Measurements from ENCODE around the gene BCAP29. TPM values are rescaled to one million over a fixed set of nuclear protein-coding genes. Genes with fewer than 3 reads are reported as not detected.
A peak's percentile ranks its signal among the peaks of the same experiment; 100 is the strongest.
"Not testable (repeated sequence)": the region's sequence is repeated elsewhere in the genome, so short reads cannot be mapped to it uniquely, and the experiment has no call there.

Gene BCAP29
- 176 and 207 TPM in 2 replicates for total RNA-seq (2014; rRNA removed; shearing (Covaris generic))

- peaks cover 33% of the 10 kb centered on the region for H3K36me3 ChIP-seq
- DNase-seq (ENCODE audit: low read depth in 1 of 2, low spot score in 2 of 2) = peak; percentile 81 to 92
- no peaks in the 10 kb centered on the region for H3K9me3 ChIP-seq (replicated peaks)
- peaks cover 9% of the 10 kb centered on the region; the same call in 1 of the 2 replicates for H3K4me1 ChIP-seq (replicated peaks)
- H3K27ac ChIP-seq = peak within 1 kb of the TSS; percentile 98
- H3K27me3 ChIP-seq (replicated peaks) = no peaks in the 10 kb centered on the region
- H3K4me3 ChIP-seq = peak within 1 kb of the TSS; percentile 97
Observed at GRCh38 chr7:107579885-107580715, at the start of gene BCAP29. BCAP29 (plus strand) TSS chr7:107580246; CDS start chr7:107580773, 527 bp downstream.

- Histone ChIP-seq H3K27me3 (replicated peaks) (no peaks in the 10 kb centered on the region), H3K4me3 (no peak overlapping the region), H3K27ac (no peak overlapping the region), H3K4me1 (replicated peaks) (peaks cover 12% of the 10 kb centered on the region), H3K9me3 (replicated peaks) (no peaks in the 10 kb centered on the region), H3K36me3 (no peaks in the 10 kb centered on the region)
- no peak for DNase-seq (ENCODE audit: low read depth in 1 of 2, low spot score in 2 of 2)
Observed at GRCh38 chr7:107530751-107531150, 49.3 kb upstream of the BCAP29 start.

DNA sequence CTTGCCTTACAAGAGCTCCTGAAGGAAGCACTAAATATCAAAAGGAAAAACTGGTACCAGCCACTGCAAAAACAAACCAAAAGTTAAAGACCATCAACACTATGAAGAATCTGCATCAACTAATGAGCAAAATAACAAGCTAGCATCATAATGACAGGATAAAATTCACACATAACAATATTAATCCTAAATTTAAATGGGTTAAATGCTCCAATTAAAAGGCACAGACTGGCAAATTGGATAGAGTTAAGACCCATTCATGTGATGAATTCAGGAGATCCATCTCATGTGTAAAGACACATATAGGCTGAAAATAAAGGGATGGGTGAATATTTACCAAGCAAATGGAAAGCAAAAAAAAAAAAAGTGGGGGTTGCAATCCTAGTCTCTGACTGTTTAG, 45.9 kb upstream of the BCAP29 start:
- no peaks in the 10 kb centered on the region for H3K27me3 ChIP-seq (replicated peaks)
- H3K4me1 ChIP-seq (replicated peaks) = no peaks in the 10 kb centered on the region
- no peak overlapping the region for H3K4me3 ChIP-seq
- no peak for DNase-seq (ENCODE audit: low read depth in 1 of 2, low spot score in 2 of 2)
- H3K36me3 ChIP-seq = peaks cover 3% of the 10 kb centered on the region; the same call in 1 of the 2 replicates
- H3K9me3 ChIP-seq (replicated peaks) = no peaks in the 10 kb centered on the region
- H3K27ac ChIP-seq = no peak overlapping the region

GRCh38 chr7:107537228-107537627, 42.8 kb upstream of the BCAP29 start:
- not testable (repeated sequence) for H3K27me3 ChIP-seq (replicated peaks); H3K36me3 ChIP-seq; H3K4me3 ChIP-seq; H3K4me1 ChIP-seq (replicated peaks); H3K27ac ChIP-seq; DNase-seq (ENCODE audit: low read depth in 1 of 2, low spot score in 2 of 2); H3K9me3 ChIP-seq (replicated peaks)

DNA sequence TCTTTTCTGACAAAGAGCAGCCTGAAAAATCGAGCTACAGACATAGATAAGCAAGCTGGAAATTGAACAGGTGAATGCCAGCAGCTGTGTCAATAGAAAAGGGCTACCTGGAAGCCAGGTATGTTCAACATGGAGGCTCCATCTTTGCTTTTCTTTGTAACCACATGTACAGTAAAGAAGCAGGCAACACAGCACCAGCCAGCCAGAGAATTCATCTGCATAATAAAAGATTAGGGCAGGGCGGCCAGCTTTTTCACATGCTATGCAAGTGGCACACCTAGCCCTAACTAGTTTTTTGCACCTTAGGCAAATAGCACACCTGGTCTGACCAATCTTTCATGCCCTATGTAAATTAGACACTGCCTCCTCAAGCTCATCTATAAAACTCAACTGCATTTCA, 42.0 kb upstream of the BCAP29 start:
- Histone ChIP-seq H3K36me3 (peaks cover 3% of the 10 kb centered on the region; the same call in 1 of the 2 replicates), H3K27me3 (replicated peaks) (no peaks in the 10 kb centered on the region), H3K27ac (no peak overlapping the region), H3K4me1 (replicated peaks) (no peaks in the 10 kb centered on the region), H3K4me3 (no peak overlapping the region), H3K9me3 (replicated peaks) (no peaks in the 10 kb centered on the region)
- no peak for DNase-seq (ENCODE audit: low read depth in 1 of 2, low spot score in 2 of 2)

- DNase-seq (ENCODE audit: low read depth in 1 of 2, low spot score in 2 of 2) = no peak
- peaks cover 27% of the 10 kb centered on the region for H3K36me3 ChIP-seq
- H3K4me3 ChIP-seq = no peak overlapping the region
- no peaks in the 10 kb centered on the region for H3K4me1 ChIP-seq (replicated peaks)
- no peak overlapping the region for H3K27ac ChIP-seq
- H3K27me3 ChIP-seq (replicated peaks) = no peaks in the 10 kb centered on the region
- no peaks in the 10 kb centered on the region for H3K9me3 ChIP-seq (replicated peaks)
Observed at GRCh38 chr7:107543338-107543993, 36.6 kb upstream of the BCAP29 start.

- Histone ChIP-seq H3K27me3 (replicated peaks) (no peaks in the 10 kb centered on the region), H3K27ac (no peak overlapping the region), H3K4me3 (no peak overlapping the region), H3K9me3 (replicated peaks) (no peaks in the 10 kb centered on the region), H3K4me1 (replicated peaks) (no peaks in the 10 kb centered on the region), H3K36me3 (peaks cover 27% of the 10 kb centered on the region)
- DNase-seq (ENCODE audit: low read depth in 1 of 2, low spot score in 2 of 2) = no peak
Observed at GRCh38 chr7:107544848-107545591, 35.0 kb upstream of the BCAP29 start.

GRCh38 chr7:107551936-107552335, 28.1 kb upstream of the BCAP29 start:
- Histone ChIP-seq H3K4me1 (replicated peaks) (no peaks in the 10 kb centered on the region), H3K9me3 (replicated peaks) (no peaks in the 10 kb centered on the region), H3K4me3 (no peak overlapping the region), H3K27me3 (replicated peaks) (no peaks in the 10 kb centered on the region), H3K36me3 (peaks cover 19% of the 10 kb centered on the region), H3K27ac (no peak overlapping the region)
- DNase-seq (ENCODE audit: low read depth in 1 of 2, low spot score in 2 of 2) = no peak

GRCh38 chr7:107555893-107556292, 24.2 kb upstream of the BCAP29 start:
- Histone ChIP-seq H3K36me3 (peaks cover 9% of the 10 kb centered on the region), H3K9me3 (replicated peaks) (no peaks in the 10 kb centered on the region), H3K27me3 (replicated peaks) (no peaks in the 10 kb centered on the region), H3K27ac (no peak overlapping the region), H3K4me3 (no peak overlapping the region), H3K4me1 (replicated peaks) (peaks cover 9% of the 10 kb centered on the region)
- no peak for DNase-seq (ENCODE audit: low read depth in 1 of 2, low spot score in 2 of 2)

GRCh38 chr7:107559864-107560263, 20.2 kb upstream of the BCAP29 start:
- H3K27ac ChIP-seq = no peak overlapping the region; the same call in 1 of the 2 replicates
- DNase-seq (ENCODE audit: low read depth in 1 of 2, low spot score in 2 of 2) = peak in 1 of 2 experiments; percentile 14
- no peaks in the 10 kb centered on the region for H3K9me3 ChIP-seq (replicated peaks)
- peaks cover 13% of the 10 kb centered on the region for H3K4me1 ChIP-seq (replicated peaks)
- no peaks in the 10 kb centered on the region for H3K27me3 ChIP-seq (replicated peaks)
- peaks cover 9% of the 10 kb centered on the region; the same call in 1 of the 2 replicates for H3K36me3 ChIP-seq
- no peak overlapping the region for H3K4me3 ChIP-seq

DNA sequence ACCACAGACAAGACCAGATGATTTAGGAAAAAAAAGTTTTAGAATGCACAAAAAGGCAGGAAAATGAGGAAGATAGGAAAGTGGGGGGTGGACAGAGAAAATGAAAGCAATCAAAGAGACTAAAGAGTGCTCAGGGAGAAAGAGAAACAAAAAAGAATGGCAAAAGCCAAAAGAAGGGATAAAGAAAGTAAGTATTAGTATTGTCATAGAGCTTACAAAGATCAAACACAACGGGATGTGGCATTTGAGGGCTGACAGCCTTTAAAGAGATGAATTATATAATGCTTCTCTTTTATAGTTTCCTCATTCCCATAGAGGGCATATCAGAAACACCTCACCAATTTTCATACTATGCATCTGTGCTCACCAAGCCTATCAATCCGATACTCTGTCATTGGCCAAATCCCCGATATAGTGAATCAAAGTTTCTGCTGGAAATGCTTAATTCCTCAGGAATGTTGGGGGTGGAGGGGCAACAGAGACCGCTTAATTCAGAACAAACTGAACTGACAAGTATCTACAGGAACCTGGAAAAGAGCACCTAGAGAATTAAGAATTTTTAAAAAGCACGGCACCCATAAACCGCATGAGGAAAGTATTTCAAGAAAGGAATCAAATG, 19.0 kb upstream of the BCAP29 start:
- DNase-seq (ENCODE audit: low read depth in 1 of 2, low spot score in 2 of 2) = no peak
- H3K27ac ChIP-seq = no peak overlapping the region
- H3K4me3 ChIP-seq = no peak overlapping the region
- peaks cover 17% of the 10 kb centered on the region for H3K4me1 ChIP-seq (replicated peaks)
- H3K36me3 ChIP-seq = peaks cover 12% of the 10 kb centered on the region; the same call in 1 of the 2 replicates
- H3K9me3 ChIP-seq (replicated peaks) = no peaks in the 10 kb centered on the region
- no peaks in the 10 kb centered on the region for H3K27me3 ChIP-seq (replicated peaks)

- H3K27me3 ChIP-seq (replicated peaks) = no peaks in the 10 kb centered on the region
- H3K27ac ChIP-seq = peak overlapping the region; percentile 79
- peaks cover 23% of the 10 kb centered on the region for H3K4me1 ChIP-seq (replicated peaks)
- no peaks in the 10 kb centered on the region for H3K9me3 ChIP-seq (replicated peaks)
- peak overlapping the region; percentile 87 for H3K4me3 ChIP-seq
- peaks cover 9% of the 10 kb centered on the region; the same call in 1 of the 2 replicates for H3K36me3 ChIP-seq
- DNase-seq (ENCODE audit: low read depth in 1 of 2, low spot score in 2 of 2) = peak; percentile 42 to 58
Observed at GRCh38 chr7:107563081-107563774, 16.8 kb upstream of the BCAP29 start.

Data from SJSA1 (cell line).